ENCODE measurements around the gene ZNHIT1. TPM values are rescaled to one million over a fixed set of nuclear protein-coding genes. Genes with fewer than 3 reads are reported as not detected.

The ZNHIT1 gene
- total RNA-seq, 2 experiments from 2014 or later: 31.7 to 35.3 TPM

Other genes starting within 250 kb of the ZNHIT1 start
- not detected for gene MUC12, start 248.6 kb upstream of the ZNHIT1 start, total RNA-seq
- not detected for gene MUC17, start 198.1 kb upstream of the ZNHIT1 start, total RNA-seq
- 10 to 100 TPM; 41.4 to 41.7 TPM for gene TRIM56, start 132.7 kb upstream of the ZNHIT1 start, total RNA-seq
- under 1 TPM in 1 of 2 experiments, not detected in 1; 0.07 TPM for gene SERPINE1, start 91.1 kb upstream of the ZNHIT1 start, total RNA-seq
- gene AP1S1, start 63.7 kb upstream of the ZNHIT1 start, total RNA-seq: 10 to 100 TPM; 40.6 to 43.5 TPM
- gene VGF, start 52.6 kb upstream of the ZNHIT1 start, total RNA-seq: not detected
- gene NAT16, start 37.9 kb upstream of the ZNHIT1 start, total RNA-seq: not detected
- not detected for gene MOGAT3, start 17.1 kb upstream of the ZNHIT1 start, total RNA-seq
- gene PLOD3, start 584 bp upstream of the ZNHIT1 start, total RNA-seq: 10 to 100 TPM; 18.8 to 19.7 TPM
- 10 to 100 TPM in 1 of 2 experiments, 1 to 10 TPM in 1; 9.8 to 11.1 TPM for gene CLDN15, start 19.6 kb downstream of the ZNHIT1 start, total RNA-seq
- gene FIS1, start 26.9 kb downstream of the ZNHIT1 start, total RNA-seq: 10 to 100 TPM; 84.2 to 84.3 TPM
- 1 to 10 TPM; 5.4 to 6.8 TPM for gene IFT22, start 103.6 kb downstream of the ZNHIT1 start, total RNA-seq
- not detected for gene COL26A1, start 144.7 kb downstream of the ZNHIT1 start, total RNA-seq

All from activated naive CD4-positive, alpha-beta T cell treated with anti-CD3 and anti-CD28 coated beads for 36 hours (primary cell).